ENCODE data around the gene RPE.

The RPE gene

DNA sequence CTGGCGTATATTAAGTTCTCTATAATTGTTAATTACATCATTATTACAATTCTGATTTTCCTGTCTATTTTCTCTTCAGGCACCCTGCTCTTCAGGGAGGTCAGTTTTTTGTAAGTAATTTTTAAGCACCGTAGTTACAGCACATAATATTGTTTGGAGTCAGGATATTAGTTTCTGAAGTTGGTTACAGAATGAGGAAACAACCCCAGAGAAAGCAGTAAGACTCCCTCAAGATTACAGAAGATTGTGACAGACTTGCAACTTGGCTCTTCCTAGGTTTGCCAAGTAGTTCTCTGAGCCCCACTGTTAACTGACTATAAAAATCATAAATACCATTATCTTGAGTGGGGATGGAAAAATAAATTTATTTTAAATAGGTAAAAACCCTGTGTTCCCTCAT is 921 bp downstream of the RPE start:
- no peak for DNase-seq

DNA sequence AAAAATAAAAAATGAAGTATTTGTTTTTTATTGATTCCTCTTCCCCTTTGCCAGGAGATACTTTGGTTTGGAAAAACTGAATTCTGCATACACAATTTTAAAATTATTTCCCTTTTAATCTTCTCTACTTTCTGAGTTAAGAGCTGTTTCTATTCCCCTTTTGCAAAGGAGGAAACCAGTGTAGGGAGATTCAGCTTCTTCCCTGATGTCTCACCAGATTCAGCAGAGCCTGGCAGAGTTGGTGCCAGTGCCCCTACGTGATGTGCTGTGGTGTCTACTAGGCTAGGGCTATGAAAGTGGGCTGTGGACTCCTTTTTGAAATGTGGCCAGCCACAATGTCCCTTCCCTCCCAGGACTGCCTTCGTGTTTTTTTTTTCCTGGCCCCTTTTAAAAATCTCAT is 2.4 kb downstream of the RPE start:
- DNase-seq, result no peak

DNA sequence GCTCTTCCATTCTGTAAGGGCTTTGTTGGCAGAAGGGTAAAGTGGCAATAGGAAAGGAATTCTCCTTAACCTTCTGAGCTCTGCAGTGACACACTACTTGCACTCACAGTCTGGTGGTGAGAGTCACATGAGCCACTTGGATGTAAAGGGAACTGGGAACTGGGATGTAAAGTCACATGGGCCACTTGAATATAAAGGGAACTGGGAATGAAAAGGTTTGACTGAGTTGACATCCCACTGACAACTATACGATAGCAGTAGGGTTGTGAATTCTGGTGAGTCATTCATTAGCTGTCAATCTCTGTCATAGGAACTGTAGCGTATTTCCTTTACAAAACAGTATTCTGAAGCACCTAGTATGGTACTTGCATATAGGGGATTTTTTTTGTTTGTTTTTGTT is 5.5 kb downstream of the RPE start:
- no peak for DNase-seq

DNA sequence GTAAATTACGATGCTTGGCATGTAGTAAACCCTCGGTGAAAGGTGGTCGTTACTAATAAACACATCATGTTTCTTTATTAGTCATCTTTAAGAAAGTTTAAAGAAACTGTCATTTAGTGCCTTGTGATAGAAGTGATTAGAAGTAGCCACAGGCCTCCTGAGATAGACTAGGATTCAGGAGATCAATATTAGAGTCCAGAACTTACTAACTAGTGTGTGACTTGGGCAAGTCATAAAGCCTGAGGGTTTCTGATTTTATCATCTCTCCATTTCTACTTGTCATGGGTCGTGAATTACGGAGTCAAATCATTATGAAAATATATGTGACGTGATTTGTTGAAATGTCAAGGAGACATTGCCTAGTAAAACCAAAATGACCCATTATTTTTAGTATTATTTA is 6.7 kb downstream of the RPE start:
- DNase-seq, result no peak

DNA sequence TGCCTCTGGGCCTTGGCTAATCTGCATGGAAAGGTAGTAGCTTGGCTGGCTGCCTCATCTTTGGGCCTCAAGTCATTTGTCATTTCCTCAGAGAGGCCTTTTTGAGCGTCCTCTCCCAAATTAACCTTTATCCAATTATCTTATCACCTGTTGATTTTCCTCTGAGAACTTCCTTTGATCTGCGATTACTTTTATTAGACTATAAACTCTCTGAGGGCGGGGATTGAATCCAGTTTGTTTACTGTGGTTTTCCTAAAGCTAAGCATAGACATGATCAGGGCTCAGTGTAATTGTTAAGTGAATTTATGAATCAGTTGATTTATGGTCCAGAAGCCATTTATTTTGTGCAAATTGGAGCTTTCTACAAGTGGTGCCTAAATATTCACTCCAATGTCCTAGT is 7.5 kb downstream of the RPE start:
- DNase-seq, result no peak

DNA sequence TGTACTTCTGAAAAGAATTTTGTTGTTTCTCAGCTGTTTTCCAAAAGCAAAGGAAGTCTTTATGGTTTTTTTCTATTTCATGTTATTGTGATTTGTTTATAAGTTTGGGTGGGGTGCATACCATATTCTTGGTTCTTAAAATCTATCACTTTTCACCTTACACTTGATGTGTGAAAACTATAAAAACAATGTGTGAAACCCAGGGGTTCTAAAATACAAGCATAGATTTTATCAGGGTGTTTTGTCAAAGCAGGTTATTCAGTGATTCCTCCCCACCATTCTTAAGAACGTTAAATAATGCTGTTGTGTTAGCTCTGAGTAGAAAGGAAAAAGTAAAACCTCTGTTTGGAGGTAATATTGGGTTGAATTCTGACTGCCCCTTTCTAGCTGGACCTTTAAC is 17.7 kb downstream of the RPE start:
- DNase-seq, result no peak

DNA sequence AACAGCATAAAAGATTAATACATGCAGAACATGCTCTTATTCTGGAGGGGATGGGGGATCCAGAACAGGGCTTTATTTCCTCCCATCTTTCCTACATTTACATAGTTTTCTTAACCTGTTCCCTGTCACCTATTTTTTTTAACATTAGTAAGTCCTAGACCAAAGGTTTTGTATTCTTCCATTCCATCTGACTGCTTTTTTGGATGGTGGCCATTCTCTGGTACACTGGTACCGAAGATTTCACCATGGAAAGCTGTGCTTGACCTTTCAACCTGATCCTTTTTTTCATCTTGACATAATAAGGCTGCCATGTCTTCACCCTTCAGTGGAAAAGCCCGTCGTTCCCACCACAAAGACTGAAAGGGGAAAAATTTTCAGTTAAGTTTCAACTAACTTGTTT is 20.4 kb downstream of the RPE start:
- DNase-seq, result no peak

DNA sequence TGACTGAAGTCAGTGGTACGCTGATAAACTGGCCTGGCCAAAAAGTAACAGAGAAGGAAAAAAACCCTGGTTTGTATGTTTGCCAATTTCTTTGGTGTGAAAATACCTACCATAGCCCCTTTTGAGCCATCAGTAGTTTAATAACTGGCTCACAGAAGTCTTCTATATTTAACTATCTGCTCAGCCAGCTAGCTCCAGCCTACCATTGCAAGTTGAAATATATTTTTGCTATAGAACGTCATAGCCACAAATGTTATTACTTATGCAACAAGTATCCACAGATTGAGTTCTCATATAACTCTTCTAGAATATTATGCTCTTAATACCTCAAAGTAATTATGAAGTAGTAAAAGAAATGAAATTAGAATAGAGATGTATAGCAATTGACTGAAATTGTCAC is 25.2 kb downstream of the RPE start:
- no peak for DNase-seq

DNA sequence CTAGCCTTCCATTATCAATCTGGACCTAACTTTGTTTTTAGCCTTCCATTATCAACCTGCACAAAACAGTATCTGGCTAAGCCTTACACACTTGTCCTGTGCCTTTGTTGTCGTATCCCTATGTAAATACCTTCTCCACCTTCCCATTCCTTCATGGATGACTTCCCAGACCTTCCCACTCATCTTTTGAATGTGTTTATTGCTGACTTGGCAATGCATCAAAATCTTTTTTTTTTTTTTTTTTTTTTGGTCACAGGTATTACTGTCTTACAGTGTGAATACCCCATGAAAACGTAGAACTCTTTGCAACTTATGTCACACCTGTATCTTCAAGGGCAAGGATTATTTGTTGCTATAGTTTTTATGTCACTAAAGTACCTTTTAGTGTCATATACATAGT is 25.7 kb downstream of the RPE start:
- no peak for DNase-seq

DNA sequence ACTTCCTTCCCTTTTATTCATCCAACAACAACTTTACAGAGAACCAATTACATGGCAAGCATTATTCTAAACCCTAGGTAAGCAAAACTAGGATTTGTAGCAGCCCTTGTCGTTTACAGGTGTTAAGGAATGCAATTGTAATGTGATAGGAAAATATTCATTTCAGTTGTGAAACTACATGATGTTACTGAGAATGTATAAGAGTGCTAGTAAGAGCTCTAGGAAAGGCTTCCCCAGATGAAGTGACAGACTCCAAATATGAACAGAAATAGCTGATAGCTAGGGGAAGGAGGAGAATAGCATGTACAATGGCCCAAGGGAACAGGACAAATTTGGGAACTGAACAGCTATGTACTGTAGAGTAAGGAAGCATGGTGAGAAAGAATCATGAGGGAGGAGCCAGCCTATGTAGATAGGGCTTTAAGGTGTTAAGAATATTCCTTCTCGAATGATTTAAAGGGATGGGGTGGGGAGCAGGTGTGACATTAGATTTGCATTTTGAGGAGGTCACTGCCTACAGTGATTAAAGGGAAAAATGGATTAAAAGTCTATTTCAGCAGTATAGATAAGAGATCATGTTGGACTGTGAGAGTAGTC is 31.7 kb downstream of the RPE start:
- no peak for DNase-seq

DNA sequence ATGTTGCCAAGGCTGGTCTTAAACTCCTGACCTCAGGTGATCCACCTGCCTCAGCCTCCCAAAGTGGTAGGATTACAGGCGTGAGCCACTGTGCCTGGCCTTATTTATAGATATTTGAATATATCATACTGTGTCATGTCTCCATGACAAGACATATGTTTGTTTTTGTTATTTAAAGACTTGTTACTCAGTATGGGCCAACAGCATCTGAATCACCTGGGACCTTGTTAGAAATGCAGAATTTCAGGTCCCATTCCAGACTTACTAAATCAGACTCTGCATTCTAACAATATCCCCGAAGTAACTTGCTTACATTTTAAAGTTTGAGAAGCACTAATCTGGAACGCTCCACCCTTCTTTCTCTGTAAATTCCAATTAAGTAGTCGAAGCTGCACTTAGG is 33.2 kb downstream of the RPE start:
- no peak for DNase-seq

DNA sequence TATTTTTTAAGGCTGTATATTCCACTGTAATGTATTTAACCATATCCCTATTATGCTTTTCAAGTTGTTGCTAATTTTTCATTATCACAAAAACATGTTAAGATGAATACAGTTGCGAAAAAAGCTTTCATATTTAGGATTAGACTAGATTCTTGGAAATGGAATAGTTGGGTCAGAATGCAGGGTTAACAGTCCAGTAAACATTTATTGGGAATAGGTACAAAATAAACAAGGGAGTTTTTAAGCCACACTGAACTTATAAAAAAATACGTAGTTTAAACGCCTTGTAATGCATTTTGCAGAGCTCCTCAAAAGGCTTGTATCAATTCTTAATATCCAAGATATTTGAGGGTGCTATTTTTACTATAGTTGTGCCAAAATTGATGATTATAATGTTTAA is 35.6 kb downstream of the RPE start:
- DNase-seq, result no peak

DNA sequence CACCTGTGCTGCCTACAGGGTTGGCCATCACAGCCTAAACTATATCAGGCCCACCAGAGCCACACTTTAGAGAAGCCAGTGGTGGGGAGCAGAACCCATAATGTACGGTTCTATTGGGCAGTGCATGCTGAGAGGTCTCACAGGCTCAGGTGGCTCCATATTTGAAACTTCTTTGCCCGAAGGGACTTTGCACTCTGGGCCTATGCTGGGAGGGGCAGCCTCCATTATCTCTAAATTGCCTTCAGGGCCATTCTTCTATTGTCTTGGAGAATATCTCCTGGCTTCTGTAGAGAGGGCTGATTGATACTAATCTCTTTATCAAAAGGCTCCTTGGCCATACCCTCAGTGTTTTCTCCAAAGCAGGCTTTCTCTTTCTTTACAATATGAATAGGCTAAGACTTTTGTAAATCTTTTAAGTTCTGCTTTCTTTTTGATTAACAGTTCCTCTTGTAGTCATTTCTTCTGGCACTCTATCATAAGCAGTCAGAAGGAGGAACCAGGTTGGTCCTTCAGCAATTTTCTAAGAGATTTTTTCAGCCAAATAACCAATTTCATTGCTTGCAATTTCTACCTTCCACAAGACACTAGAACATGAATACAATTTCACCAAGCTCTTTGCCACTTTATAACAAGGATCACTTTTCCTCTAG is 44.5 kb downstream of the RPE start:
- no peak for DNase-seq

DNA sequence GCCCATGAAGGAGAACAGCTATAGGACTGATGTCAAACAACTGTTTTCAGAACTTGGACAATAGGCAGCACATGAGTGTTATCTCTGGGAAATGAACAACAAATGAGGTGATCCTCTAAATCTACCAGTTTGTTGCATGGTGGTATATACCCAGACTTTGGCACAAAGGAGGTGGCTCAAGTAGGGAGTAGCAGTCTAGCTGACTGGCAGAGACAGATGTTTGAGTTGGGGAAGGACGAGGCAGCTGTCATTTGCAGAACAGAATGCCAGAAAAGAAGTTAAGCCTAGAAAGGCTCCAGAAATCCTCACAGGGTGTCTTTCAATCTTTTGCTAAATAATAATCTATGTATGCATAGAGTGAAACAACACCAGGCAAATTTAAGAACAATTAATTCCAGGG is 47.4 kb downstream of the RPE start:
- no peak for DNase-seq

DNA sequence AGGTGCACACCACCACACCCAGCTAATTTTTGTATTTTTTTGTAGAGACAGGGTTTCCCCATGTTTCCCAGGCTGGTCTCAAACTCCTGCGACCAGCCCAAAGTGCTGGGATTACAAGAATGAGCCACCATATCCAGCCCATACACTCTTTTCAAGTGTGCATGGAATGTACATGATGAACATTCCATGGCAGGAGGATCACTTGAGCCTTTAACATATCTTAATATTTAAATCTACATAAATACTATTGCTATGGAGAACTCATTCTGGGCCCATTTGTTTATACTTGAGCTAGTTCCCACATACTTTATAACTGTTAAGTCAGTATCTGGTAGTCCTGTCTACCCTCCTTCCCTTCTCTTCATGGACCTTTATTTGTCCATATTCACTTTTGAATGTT is 48.4 kb downstream of the RPE start:
- no peak for DNase-seq

DNA sequence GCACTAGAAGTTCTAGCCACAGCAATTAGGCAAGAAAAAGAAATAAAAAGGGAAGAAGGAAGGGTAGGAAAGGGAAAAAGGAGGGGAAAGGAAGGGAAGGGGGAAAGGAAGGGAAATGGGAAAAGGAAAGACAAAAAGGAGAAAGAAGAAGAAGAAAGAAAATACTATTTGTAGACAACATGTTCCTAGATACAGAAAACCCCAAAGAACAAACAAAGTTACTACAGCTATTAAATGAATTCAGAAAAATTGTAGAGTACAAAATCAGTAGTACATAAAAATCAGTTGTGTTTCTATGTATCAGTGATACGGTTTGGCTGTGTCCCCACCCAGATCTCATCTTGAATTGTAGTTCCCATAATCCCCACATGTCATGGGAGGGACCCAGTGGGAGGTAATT is 52.3 kb downstream of the RPE start:
- DNase-seq, result no peak

DNA sequence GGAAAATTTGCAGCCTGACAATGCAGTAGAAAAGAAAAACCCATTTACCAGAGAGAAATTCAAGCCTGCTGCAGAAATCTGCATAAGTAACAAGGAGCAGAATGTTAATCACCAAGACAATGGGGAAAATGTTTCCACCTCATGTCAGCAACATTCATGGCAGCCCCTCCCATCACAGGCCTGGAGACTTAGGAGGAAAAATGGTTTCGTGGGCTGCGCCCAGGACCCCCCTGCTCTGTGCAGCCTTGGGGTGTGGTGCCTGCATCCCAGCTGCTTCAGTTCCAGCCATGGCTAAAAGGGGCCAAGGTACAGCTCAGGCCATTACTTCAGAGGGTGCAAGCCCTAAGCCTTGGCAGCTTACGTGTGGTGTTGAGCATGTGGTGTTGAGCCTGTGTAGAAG is 53.4 kb downstream of the RPE start:
- no peak for DNase-seq

DNA sequence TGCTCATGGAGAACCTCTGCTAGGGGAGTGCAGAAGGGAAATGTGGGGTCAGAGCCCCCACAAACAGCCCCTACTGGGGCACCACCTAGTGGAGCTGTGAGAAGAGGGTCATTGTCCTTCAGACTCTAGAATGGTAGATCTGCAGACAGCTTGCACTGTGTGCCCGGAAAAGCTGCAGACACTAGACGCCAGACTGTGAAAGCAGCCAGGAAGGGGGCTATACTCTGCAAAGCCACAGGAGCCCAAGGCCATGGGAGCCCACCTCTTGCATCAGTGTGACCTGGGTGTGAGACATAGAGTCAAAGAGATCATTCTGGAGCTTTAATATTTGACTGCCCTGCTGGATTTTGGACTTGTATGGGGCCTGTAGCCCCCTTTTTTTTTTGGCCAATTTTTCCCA is 60.9 kb downstream of the RPE start:
- no peak for DNase-seq

Measured in stimulated activated CD4-positive, alpha-beta T cell treated with anti-CD3 and anti-CD28 coated beads, Interleukin-2, amount 100 ng/mL, for 48 hours (primary cell).